HuH-7.5 (cell line): Measurements from ENCODE around the gene GNB3.

ENCODE experiments used
- DNase-seq: peaks from one replicate; pipeline ENCODE4 v3.0.0; 2011; ENCODE audit warnings: low spot score

Gene GNB3

DNA sequence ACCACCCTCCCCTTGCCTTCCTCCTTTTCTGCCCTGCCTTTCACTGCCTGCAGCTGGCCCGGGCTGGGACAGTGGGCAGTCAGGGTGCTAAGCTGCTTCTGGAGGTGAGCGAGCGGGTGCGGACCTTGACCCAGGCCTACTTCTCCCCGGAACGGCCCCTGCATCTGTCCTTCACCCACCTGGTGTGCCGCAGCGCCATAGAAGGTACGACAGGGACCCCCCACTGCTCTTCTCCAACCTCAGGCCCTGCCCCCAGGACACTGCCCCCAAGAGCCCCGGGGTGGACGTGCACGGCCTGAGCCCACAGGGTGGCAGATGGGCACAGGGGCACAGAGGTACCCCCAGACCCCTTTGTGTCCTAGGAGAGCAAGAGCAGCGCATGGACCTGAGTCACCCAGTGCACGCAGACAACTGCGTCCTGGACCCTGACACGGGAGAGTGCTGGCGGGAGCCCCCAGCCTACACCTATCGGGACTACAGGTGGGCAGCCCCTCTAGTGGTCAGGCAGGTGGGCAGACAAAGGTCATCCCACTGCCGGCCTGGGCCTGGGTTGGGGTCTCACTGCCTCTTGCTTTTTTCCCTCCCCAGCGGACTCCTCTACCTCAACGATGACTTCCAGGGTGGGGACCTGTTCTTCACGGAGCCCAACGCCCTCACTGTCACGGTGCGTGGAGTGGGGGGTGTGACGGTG lies 3.2 kb upstream of the GNB3 start:
- DNase-seq: no peak

DNA sequence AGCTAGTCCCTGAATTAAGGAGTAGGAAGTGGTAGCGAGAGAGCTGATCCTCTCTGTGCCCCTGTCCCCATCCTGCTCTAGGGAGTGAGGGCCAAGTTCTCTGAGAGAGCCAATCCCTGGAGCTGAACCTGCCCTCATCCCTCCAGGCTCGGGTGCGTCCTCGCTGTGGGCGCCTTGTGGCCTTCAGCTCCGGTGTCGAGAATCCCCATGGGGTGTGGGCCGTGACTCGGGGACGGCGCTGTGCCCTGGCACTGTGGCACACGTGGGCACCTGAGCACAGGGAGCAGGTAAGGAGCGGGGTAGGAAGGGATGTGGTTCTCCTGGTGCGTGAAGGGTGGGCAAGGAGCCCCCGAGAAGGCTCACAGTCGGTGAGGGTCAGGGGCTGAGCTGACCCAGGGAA lies 1.9 kb upstream of the GNB3 start:
- DNase-seq: no peak

DNA sequence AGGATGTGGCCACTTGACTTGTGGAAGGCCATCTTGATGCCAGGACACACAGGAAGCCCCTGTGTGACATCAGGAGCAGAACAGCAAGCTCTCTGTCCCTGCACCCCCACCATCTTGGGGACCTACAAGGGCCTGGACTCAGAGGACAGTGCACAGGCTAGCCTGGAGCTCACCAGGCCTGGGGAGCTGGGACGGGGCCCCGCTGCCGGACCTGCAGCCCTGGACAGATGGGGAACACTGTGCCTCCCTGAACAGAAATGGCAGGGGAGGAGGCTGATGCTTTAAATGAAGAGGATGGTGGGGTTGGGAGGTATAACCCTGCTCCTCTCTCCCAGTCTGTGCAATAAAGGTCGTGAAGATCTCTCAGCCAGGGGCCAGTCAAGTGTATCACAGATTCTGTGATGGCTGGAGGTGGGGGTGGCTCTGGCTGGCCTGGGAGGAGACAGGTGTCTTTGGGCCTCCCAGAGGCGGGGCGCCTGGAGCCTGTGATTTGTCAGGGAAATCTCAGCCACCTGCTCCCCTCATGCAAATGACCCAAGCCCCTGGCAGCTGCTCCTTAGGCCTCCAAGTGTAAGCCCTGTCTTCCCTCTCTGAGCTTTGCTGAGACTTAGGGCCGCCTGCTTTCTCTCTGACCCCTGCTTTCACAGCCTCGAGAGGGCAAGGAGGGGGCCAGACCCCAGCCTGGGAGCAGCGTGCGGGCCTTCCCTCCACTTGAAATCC lies 1.1 kb upstream of the GNB3 start:
- no peak for DNase-seq

DNA sequence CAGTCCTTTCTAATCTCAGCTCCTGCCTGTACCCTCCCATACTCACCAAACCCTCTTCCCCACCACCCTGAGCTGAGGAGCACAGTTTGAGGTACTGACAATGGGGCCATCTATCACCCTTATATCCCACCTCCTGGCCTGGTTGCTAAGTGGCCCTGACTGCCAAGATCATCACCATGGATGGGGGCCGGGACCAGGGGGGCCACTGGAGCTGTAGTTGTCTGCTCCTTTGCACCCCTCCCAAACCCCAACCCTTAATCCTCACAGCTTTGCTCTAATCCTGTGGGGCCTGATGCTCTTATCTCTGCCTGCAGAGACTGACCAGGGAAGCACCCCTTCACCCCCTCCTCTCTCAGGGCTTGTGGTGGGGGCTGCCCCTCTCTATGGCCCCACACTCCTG lies 395 bp upstream of the GNB3 start:
- DNase-seq: no peak

DNA sequence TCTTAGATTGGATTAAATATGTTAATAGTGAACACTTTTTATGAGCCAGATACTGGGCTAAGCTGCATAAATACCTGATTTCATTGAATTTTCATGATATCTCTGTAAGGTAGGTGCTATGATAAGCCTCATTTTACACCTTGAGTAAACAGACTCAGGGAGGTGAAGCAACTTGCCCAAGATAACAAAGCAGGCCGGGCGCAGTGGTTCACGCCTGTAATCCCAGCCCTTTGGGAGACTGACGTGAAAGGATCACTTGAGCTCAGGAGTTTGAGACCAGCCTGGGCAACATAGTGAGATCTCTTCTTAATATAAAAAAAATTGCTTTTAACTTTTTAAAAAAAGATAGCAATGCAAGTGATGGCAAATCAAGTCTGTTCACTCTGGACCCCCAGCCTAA lies 1.4 kb downstream of the GNB3 start:
- DNase-seq: no peak

DNA sequence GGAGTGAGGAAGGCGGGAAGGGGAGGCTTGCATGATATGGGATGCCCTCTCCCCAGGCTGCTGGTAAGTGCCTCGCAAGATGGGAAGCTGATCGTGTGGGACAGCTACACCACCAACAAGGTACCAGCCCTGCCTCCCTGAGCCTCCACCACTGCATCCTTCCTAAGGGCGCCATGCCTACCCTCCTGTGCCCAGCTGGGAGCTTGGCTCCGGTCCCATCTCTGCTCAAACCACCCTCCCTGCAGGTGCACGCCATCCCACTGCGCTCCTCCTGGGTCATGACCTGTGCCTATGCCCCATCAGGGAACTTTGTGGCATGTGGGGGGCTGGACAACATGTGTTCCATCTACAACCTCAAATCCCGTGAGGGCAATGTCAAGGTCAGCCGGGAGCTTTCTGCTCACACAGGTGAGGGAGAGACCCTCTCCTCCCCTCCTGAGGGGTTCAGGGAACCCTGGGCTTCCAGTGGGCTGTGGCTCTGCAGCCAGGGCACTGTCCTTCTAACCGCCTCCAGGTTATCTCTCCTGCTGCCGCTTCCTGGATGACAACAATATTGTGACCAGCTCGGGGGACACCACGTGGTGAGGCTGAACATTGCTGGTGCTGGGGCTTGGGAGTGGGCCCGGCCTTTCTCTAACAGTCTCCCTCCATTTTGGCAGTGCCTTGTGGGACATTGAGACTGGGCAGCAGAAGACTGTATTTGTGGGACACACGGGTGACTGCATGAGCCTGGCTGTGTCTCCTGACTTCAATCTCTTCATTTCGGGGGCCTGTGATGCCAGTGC lies 2.6 kb downstream of the GNB3 start:
- DNase-seq: peak; percentile 59

DNA sequence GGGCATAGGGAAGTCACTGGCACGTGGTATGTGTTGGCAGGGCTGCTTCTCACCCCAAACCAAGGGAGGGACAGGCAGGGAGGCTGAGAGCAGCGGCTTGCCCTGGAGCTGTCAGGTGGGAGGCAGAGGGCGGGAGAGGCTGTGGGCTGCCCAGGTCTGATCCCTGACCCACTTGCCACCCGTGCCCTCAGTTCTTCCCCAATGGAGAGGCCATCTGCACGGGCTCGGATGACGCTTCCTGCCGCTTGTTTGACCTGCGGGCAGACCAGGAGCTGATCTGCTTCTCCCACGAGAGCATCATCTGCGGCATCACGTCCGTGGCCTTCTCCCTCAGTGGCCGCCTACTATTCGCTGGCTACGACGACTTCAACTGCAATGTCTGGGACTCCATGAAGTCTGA lies 4.7 kb downstream of the GNB3 start:
- DNase-seq: no peak

DNA sequence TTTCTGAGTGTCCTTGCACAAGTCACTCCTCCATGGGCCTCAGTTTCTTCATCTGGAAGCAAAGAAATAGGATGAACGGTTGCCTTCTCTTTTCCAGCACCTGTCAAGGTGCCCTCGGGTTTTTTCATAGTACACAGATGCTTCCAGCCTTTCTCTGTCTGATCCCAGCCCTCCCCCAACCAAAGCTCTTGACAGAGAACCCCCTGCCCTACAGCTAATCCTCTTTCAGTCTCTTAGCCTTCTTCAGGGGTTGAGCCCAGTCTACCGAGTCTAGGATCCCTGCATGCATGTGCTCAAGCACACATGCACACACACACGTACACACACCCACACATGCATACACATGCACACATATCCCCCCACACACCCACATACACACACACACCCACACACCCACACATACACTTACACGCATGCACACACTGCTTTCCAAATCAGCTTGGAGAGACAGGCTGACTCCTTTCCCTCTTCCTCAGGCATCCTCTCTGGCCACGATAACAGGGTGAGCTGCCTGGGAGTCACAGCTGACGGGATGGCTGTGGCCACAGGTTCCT lies 5.7 kb downstream of the GNB3 start:
- no peak for DNase-seq

DNA sequence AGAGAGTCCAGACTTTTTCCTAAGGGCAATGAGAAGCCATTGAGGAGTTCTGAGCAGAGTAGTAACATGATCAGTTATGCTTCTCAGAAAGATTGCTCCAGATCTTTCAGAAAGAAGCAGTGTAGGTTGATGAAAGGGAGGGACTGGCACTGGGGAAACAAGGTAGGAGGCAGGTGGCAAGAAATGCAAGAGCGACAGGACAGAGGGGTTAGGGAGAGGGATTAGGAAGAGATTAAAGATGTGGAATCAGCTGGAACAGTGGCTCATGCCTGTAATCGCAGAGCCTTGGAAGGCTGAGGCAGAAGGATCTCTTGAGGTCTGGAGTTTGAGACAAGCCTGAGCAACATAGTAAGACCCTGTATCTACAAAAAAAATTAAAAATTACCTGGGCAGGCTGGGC lies 7.0 kb downstream of the GNB3 start:
- no peak for DNase-seq

DNA sequence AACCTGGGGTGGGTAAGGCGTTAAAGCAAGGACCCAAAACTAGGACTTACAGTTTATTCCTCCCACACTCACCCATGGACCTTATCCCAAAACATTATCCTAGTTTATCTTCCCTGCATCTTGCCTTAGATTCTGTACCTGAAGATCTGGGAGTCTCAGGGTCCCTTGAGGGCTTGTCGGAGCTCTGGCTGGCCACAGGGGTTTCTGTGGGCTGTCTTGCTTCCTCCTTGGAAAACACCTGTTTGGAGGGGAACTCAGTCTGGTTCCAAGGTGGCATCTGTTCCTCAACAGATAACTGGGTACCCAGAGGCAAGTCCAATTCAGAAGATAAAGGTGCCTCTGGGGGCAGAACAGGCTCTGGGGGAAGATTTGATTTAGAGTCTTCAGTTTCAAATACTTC lies 8.7 kb downstream of the GNB3 start:
- DNase-seq: no peak

DNA sequence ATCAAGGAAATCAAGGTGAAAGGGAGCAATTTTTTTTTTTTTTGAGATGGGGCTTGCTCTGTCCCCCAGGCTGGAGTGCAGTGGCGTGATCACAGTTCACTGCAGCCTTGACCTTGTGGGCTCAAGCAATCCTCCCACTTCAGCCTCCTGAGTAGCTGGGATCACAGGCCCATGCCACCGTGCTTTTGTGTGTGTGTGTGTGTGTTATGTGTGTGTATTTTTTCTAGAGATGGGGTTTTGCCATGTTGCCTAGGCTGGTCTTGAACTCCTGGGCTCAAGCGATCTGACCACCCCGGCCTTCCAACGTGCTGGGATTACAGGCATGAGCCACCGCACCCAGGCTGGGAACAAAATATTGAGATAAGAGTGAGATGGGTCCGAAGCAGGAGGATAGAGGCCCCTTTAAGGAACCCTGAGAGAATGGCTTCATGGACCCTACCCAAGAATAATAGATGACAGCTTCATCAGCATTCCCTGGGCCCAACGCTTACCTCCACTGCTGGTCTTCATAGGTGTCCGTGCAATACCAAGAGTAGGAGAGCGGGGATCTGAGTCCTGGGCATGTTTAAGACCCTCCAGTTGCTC lies 9.3 kb downstream of the GNB3 start:
- DNase-seq: no peak

DNA sequence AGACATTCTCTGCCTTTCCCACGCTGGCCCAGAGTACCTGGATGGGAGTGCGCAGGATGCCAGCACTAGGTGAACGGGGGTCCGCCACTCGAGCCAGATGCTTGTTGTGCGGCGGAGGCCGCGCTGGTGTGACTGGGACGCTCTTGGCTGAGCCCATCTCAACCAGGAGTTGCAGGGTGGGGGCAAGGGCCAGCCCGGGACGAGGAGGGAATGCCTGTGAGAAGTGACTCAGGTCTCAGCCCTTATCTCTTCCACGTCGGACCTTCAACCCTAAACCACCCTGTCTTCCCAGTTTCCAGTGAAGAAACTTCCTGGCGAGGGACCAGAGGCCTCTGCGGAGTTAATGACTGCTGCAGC lies 10.0 kb downstream of the GNB3 start:
- DNase-seq: no peak

DNA sequence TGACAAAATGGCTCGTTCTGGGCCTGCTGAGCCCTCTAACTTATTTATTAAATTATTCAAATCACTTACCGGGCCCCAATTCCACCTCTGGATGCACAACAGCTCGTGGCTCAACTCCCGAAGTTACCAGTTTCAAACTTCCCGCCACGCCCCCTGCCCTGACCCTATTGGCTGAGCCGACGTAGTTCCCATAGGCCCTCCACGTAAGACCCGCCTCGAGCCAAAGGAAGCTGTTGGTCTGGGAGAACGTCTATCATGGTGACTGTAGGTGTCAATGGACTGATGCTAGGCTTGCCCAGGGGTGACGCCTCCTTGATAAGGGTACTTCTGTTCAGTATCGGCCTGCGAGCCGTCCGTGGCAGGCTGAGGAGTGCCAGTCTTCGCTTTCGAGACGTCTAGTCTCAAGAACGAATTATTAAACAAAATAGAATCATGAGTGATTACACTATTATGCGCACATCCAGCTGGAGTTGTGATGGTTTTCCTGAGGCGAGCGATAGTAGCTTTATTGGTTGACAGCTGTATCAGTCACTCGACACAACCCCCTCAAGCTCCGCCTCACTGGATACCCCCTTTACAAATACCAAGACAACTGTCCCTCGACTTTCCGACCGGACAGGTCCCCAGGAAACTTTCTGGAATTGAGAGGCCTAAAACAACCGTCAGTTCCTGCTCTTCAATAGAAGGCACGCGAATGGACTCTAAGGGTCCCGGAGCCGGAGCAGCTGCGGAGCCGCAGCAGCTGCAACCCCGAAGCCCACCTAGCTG lies 10.6 kb downstream of the GNB3 start, which contains the start of gene CDCA3:
Gene CDCA3, minus strand, starts transcription at position 134 of the 768 bp plus-strand sequence. CDS start 334 bp downstream, outside the sequence.
- peak; percentile 100 for DNase-seq

DNA sequence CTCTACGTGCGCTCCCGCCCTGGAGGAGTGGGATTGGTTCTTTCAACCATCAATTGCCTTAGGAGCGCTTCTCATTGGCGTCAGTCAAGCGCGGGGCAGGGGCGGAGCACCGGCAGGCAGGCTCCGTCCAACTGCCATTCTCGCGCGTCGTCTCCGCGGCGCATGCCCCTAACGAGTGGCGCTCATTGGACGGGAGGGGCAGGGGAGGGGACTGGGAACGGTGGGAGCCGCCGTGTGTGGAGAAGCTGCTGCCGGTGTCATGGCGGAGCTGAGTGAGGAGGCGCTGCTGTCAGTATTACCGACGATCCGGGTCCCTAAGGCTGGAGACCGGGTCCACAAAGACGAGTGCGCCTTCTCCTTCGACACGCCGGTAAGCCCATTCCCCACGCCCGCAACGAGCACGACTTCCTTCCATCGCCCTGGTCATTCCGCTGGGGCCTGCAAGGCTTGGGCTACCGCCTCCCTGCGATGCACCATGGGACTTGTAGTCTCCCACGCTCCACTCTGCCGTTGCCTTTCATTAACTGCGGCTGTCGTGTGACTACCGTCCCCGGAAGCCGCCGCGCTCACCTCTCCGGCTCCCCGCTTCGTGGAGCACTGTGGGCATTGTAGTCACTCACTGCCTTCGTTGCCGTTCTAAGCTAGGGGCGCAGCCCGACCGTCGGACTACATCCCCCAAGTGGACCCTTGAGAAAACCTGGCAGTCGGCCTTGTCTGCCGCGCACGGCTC lies 11.4 kb downstream of the GNB3 start, which contains the start of gene USP5:
Gene USP5, plus strand, starts transcription at position 230 of the 730 bp plus-strand sequence. Its CDS starts 30 bp downstream, at position 260.
- DNase-seq: peak; percentile 93

DNA sequence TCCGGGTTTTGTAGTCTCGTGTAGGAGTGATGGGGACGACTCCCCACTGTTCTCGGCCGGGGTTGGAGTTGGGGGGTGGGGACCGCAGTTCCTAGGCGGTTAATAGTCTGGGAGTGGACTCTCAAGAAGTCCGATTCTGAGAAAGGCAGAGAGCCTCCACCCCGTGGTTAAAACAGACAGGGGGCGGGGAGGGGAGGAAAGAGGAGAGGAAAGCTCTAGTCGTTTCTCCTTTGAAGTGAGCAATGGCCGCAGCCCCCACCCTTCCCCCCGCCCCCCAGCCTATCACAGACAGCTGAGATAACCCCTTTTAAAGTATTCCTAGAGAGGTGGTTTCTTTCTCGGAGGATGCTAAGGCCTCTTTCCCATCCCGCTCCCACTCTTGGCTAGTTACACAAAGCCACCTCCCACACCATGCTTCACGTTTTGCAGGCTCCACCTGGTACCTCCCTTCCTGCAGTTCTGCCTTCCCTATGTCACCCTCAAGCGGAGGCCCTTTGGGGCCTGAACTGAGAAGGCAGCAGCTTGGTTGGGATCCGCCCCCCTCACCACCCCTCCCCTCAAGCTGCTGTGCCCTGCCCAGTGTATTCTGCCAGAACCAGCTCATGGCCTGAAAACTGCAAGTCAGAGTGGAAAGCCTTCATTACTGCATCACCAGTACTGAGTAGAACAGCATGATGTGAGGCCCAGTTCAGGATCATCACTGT lies 12.1 kb downstream of the GNB3 start:
- no peak for DNase-seq

DNA sequence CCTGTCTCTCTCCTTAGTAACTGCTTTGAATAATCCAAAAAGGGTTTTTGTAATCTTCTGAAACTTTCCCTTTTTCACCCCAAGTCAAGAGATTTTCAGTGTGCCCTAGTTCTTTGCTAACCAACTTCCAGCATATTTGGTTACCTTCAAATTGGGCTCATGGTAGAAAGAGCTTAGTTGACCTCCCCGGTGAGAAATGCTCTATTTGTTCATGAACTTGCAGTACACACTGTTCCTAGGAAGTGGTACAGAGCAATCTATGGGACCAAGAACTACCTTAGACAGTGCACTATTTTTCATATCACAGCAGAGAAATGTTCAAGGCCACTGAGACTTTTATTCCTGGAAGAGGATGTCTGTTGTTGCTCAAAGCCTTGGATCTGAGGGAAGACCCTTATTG lies 12.9 kb downstream of the GNB3 start:
- DNase-seq: no peak

DNA sequence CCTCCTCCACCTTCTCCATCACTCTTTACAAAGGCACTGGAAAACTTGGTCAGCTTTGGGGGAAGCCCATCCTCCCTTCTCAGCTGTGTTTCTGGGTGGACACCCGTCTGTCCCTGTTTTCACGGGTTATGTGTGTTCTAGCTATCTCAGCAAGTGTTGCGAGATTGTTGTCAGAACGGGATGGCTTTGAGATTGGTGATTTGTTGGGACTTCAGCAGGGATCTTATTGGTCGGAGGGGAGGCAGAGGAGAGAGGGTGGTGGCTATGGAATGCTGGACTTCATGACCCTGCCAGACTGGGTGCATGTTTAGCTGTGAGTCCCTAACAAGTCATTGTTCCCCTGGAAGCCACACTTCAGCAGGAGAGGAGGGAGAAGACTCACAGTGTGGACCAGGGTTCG lies 13.3 kb downstream of the GNB3 start:
- DNase-seq: no peak

DNA sequence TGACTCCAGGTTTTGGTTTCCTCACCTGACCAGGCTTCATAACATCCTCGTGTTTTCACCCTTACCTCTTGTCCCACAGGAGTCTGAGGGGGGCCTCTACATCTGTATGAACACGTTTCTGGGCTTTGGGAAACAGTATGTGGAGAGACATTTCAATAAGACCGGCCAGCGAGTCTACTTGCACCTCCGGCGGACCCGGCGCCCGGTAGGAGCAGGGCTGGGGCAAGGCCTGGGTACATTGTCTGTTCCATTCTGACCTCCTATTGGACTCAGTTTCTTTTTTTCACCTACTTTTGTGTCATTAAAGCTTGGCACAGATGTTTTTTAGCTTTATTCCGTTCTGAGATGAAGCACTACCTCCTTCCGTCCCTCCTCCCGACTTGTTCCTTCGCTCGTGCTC lies 14.6 kb downstream of the GNB3 start:
- DNase-seq: no peak

DNA sequence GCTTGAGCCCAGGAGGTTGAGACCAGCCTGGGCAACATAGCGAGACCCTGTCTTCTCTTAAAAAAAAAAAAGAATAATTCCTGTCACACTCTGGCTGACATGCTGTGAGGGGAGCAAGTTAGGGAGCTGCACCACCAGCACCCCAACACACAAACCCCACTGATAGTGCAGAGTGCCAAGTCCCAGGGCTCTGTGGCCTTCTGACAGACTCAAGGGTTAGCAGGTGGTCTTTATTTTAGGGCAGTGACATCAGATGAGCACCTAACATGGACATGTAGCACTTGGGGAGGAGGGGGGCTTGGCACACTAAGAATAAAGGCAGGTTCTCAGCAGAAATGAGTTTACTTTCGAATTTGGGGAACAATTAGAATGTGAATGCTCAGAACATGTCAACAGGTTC lies 18.1 kb downstream of the GNB3 start:
- no peak for DNase-seq

DNA sequence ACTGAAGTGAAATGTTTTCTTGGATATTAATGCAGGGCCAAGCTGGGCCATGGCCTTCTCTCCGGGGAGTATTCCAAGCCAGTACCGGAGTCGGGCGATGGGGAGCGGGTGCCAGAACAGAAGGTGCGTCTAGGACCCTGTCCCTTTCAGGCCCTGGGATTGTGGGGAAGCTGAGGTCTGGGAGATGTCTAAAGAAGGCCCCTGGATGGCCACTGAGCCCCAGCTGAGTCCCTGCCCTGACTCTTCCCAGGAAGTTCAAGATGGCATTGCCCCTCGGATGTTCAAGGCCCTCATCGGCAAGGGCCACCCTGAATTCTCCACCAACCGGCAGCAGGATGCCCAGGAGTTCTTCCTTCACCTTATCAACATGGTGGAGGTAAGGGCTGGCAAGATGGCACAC lies 19.4 kb downstream of the GNB3 start:
- no peak for DNase-seq
